K562 treated with DMSO at 1 percent for 24 hours (cell line): ENCODE data around the gene NUDT16L1. TPM values are rescaled to one million over a fixed set of nuclear protein-coding genes. Genes with fewer than 3 reads are reported as not detected.

ENCODE experiments used
- total RNA-seq: library from RNA; unstranded; fragments of 300-600 nt; gene quantifications from 2 replicates; pipeline ENCODE4 v1.2.3, GENCODE V29; 2022; ENCODE audit warnings: low read depth; ENCODE audit not compliant: insufficient read depth

Gene NUDT16L1
- 49.7 and 51.2 TPM in 2 replicates for total RNA-seq

GRCh38 chr16:4693296-4693955, at the start of gene NUDT16L1:
Gene NUDT16L1 (plus strand): TSS chr16:4693562. CDS start chr16:4693727, 165 bp downstream.

GRCh38 chr16:4734063-4734729, 40.8 kb downstream of the NUDT16L1 start, which contains the start of the genes ANKS3 and DNAAF8:
Gene ANKS3 (minus strand): TSS chr16:4734271. CDS start chr16:4730149, 4,122 bp downstream.
Gene DNAAF8 (plus strand): TSS chr16:4734537. CDS start chr16:4736515, 1,978 bp downstream.

Other genes with a start within 250 kb of the NUDT16L1 start
- 114 and 118 TPM in 2 replicates for gene NMRAL1, start 218.9 kb upstream of the NUDT16L1 start, total RNA-seq
- 55.1 and 62.5 TPM in 2 replicates for gene HMOX2, start 217.2 kb upstream of the NUDT16L1 start, total RNA-seq
- gene CDIP1, start 154.8 kb upstream of the NUDT16L1 start, total RNA-seq: 0.29 and 0.36 TPM in 2 replicates
- not detected in 2 replicates for gene C16orf96, start 137.2 kb upstream of the NUDT16L1 start, total RNA-seq
- 51.9 and 58.6 TPM in 2 replicates for gene UBALD1, start 78.7 kb upstream of the NUDT16L1 start, total RNA-seq
- gene MGRN1, start 68.7 kb upstream of the NUDT16L1 start, total RNA-seq: 46.4 and 47.6 TPM in 2 replicates
- 10.2 and 11.2 TPM in 2 replicates for gene ANKS3, start 40.7 kb downstream of the NUDT16L1 start, total RNA-seq
- gene DNAAF8, start 41.0 kb downstream of the NUDT16L1 start, total RNA-seq: 0.56 TPM in 1 of 2 replicates, not detected in the other
- gene ZNF500, start 73.6 kb downstream of the NUDT16L1 start, total RNA-seq: 11.1 and 11.9 TPM in 2 replicates
- gene SEPTIN12, start 94.8 kb downstream of the NUDT16L1 start, total RNA-seq: not detected in 2 replicates
- gene SMIM22, start 101.8 kb downstream of the NUDT16L1 start, total RNA-seq: not detected in 2 replicates
- gene ROGDI, start 109.1 kb downstream of the NUDT16L1 start, total RNA-seq: 46.5 and 57.0 TPM in 2 replicates
- gene GLYR1, start 153.7 kb downstream of the NUDT16L1 start, total RNA-seq: 63.4 and 72.2 TPM in 2 replicates
- gene UBN1, start 153.9 kb downstream of the NUDT16L1 start, total RNA-seq: 61.8 and 64.0 TPM in 2 replicates
- gene PPL, start 243.6 kb downstream of the NUDT16L1 start, total RNA-seq: 0.19 and 0.32 TPM in 2 replicates